AG04450 (cell line): ENCODE measurements around the gene SLC19A1. TPM values are rescaled to one million over a fixed set of nuclear protein-coding genes. Genes with fewer than 3 reads are reported as not detected.

Experiments
- CTCF ChIA-PET: fragments of 300-600, 350-600 bp; formaldehyde crosslinking; extraction: SDS; loops from one replicate; lab custom pipeline; 2022; ENCODE audit warnings: antibody characterized with exemption, inconsistent platforms; lab: Charles Lee
- POLR2A ChIA-PET: fragments of 350-600 bp; formaldehyde crosslinking; extraction: SDS; loops from one replicate; lab custom pipeline; 2021; ENCODE audit warnings: antibody characterized with exemption, inconsistent platforms; lab: Yijun Ruan, JAX
- DNase-seq: peaks from one replicate; pipeline ENCODE4 v3.0.0-alpha.2; 2011; ENCODE audit warnings: low read depth, low spot score
- H3K27ac ChIP-seq: one replicate; pipeline ENCODE4 v1.5.1; 2012; ENCODE audit warnings: low read depth, low read length, control low read depth
- H3K27me3 ChIP-seq: one replicate; pipeline ENCODE4 v1.6.0; 2012; ENCODE audit warnings: low read length; ENCODE audit not compliant: control insufficient read depth, insufficient read depth
- H3K4me3 ChIP-seq: 2 replicates; pipeline ENCODE4 v1.5.1; 2011; ENCODE audit warnings: mild to moderate bottlenecking, low read depth, low read length, control low read depth
- H3K9me3 ChIP-seq: 2 replicates; pipeline ENCODE4 v1.5.1; 2012; ENCODE audit warnings: low read length; ENCODE audit not compliant: control insufficient read depth, insufficient read depth
- polyA plus RNA-seq: library from polyadenylated mRNA; depleted of rRNA; stranded (reverse); fragments of >200 nt; gene quantifications from 2 replicates; pipeline ENCODE4 v1.2.3, GENCODE V29; 2011
- TF ChIP-seq, protein P1 (sequence below): IDR thresholded peaks from 2 replicates; pipeline ENCODE4 v1.5.1; 2011; ENCODE audit warnings: low read depth, low read length, control low read depth, inconsistent platforms

SLC19A1 gene
- polyA plus RNA-seq, 1 experiment = 4.4 TPM

DNA sequence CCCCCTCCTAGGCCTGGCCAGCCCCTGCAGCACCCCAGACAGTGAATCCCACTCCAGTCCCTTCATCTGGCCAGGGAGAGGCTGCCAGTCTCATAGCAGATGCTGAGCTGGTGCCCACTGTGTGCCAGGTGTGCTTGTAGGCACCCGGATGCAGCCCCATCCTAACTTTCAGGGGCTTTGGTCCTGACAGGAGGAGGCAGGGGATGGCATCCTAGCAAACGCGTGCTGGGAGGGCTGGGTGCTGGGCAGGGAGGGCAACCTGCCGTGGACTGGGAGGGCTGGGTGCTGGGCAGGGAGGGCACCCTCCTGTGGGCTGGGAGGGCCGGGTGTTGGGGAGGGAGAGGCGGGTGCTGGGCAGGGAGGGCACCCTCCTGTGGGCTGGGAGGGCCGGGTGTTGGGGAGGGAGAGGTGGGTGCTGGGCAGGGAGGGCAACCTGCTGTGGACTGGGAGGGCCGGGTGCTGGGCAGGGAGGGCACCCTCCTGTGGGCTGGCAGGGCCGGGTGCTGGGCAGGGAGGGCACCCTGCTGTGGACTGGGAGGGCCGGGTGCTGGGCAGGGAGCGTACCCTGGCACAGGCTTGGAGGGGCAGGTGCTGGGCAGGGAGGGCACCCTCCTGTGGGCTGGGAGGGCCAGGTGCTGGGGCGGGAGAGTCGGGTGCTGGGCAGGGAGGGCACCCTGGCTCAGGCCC is 35.3 kb downstream of the SLC19A1 start:
- Histone ChIP-seq H3K27ac (no peak overlapping the region), H3K27me3 (no peaks in the 10 kb centered on the region), H3K9me3 (no peaks in the 10 kb centered on the region; the same call in 1 of the 2 replicates), H3K4me3 (no peak overlapping the region)
- TF ChIP-seq, protein P1, sequence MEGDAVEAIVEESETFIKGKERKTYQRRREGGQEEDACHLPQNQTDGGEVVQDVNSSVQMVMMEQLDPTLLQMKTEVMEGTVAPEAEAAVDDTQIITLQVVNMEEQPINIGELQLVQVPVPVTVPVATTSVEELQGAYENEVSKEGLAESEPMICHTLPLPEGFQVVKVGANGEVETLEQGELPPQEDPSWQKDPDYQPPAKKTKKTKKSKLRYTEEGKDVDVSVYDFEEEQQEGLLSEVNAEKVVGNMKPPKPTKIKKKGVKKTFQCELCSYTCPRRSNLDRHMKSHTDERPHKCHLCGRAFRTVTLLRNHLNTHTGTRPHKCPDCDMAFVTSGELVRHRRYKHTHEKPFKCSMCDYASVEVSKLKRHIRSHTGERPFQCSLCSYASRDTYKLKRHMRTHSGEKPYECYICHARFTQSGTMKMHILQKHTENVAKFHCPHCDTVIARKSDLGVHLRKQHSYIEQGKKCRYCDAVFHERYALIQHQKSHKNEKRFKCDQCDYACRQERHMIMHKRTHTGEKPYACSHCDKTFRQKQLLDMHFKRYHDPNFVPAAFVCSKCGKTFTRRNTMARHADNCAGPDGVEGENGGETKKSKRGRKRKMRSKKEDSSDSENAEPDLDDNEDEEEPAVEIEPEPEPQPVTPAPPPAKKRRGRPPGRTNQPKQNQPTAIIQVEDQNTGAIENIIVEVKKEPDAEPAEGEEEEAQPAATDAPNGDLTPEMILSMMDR = no peak
- POLR2A ChIA-PET = no interaction called here
- CTCF ChIA-PET = no interaction called here
- DNase-seq = no peak

DNA sequence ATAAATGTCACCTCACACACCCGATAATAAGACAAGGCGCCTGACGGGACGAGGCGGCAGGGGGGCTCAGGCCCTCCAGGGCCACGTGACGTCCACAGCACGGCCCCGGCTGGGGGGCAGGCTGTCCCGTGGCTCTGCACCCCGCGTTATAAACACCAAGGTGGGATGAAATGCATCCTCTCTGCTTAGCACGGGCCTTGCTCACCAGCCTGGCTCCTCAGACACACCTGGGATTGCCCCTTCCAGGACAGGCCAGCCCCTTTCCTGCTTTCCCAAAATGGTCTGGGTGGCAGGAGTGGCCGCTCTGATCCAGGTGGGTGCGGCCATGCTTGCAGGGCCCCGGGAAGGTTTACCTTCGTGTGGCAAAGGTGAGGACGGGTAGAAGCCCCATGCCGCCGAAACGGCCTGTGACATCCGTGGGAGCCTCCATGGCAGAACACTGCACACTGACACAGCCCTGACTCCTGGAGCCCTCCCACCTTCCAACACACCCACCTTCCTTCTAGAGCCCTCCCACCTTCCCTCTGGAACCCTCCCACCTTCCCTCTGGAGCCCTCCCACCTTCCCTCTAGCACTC is 35.9 kb downstream of the SLC19A1 start:
- Histone ChIP-seq H3K27ac (no peak overlapping the region), H3K9me3 (no peaks in the 10 kb centered on the region; the same call in 1 of the 2 replicates), H3K4me3 (no peak overlapping the region), H3K27me3 (no peaks in the 10 kb centered on the region)
- TF ChIP-seq, protein P1 = no peak
- ChIA-PET POLR2A (interaction anchor here (1.1 kb wide), 1 partner anchor 322 kb away, joined by 4 read pairs; no protein-coding TSS in a partner anchor), CTCF (no interaction called here)
- no peak for DNase-seq

DNA sequence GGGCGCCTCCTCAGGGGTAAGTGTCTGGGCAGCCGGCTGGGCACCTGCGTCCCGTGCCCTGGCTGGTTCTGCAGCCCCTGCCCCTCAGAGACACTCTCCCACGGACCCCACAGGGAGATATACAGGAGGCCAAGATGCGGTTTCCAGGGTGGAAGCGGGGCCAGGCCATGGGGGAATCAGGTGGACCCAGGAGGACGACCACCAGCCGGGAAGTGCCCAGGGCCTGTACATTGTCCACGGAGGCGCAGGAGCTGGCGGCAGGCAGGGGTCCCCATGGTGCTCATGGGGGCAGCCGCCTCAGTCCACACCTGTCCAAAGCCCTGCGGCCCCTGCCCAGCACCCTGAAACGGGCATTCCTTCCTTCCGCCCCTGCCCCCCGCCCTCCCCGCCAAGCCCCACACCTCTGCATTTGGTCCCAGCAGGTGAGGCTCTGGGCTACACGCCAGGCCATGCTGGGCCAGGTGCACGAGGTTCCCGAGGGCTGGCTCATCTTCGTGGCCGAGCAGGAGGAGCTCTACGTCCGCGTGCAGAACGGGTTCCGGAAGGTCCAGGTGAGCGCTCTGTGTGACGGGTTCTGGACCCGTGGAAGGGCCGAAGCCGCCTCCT is 36.7 kb downstream of the SLC19A1 start:
- TF ChIP-seq, protein P1 = no peak
- ChIA-PET POLR2A (interaction anchor here (1.1 kb wide), 1 partner anchor 323 kb away, joined by 4 read pairs; no protein-coding TSS in a partner anchor), CTCF (no interaction called here)
- no peak for DNase-seq
- no peaks in the 10 kb centered on the region; the same call in 1 of the 2 replicates for H3K9me3 ChIP-seq
- no peaks in the 10 kb centered on the region for H3K27me3 ChIP-seq
- no peak overlapping the region for H3K27ac ChIP-seq
- H3K4me3 ChIP-seq = no peak overlapping the region

DNA sequence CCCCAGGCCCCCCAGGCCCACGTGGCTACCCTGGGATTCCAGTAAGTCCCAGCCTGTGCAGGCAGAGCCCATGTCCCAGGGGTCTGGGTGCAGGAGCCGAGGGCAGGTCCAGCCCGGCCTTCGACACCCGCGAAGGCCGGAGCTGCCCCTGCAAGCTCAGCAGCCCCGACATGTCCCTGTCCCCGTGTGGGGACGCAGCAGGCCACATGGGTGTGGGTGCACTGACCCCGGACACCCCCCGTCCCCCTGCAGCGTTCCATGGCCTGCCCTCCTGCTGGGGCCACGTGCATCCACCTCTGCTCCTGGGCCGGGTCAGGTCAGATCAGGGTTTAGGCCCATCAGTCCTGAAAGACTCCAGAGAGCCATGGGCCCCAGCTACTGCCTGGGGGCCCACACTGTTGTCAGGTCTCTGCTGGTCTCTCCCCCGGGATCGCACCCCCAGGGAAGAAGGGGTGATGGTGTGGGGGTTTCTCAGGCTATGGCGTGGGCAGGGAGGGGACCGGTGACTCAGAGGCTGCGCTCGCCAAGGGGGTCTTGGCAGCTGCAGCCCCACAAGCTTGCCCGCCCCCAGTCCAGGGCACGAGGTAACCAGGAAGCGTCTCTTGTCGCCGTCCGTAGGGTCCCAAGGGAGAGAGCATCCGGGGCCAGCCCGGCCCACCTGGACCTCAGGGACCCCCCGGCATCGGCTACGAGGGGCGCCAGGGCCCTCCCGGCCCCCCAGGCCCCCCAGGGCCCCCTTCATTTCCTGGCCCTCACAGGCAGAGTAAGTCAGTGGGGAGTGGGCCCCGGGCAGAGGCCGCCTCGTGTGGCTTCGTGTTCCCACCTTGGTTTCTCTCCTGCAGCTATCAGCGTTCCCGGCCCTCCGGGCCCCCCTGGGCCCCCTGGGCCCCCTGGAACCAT is 37.5 kb downstream of the SLC19A1 start:
- Histone ChIP-seq H3K27me3 (no peaks in the 10 kb centered on the region), H3K4me3 (no peak overlapping the region), H3K27ac (no peak overlapping the region), H3K9me3 (no peaks in the 10 kb centered on the region; the same call in 1 of the 2 replicates)
- ChIA-PET POLR2A (no interaction called here), CTCF (no interaction called here)
- no peak for DNase-seq
- TF ChIP-seq, protein P1 = no peak
